Measurements from ENCODE around the gene FBRSL1. TPM values are rescaled to one million over a fixed set of nuclear protein-coding genes. Genes with fewer than 3 reads are reported as not detected.

Gene FBRSL1
- total RNA-seq, 3 donors from 2014 or later: 3.5 to 9.8 (median 7.2) TPM

GRCh38 chr12:132510746-132511477 lies 21.0 kb downstream of the FBRSL1 start:
- no peak for DNase-seq (ENCODE audit: low spot score in 2 of 2)
- H3K9me3 ChIP-seq: no peaks in the 10 kb centered on the region
- intact Hi-C loops (cut with DNase I; ENCODE audit: low total_unique reads): no loop called here
- no peaks in the 10 kb centered on the region for H3K36me3 ChIP-seq
- H3K27ac ChIP-seq: no peak overlapping the region
- no peak overlapping the region for H3K4me3 ChIP-seq
- peaks cover 0 to 13% of the 10 kb centered on the region in 2 donors for H3K4me1 ChIP-seq
- TF ChIP-seq CTCF (IDR thresholded peaks at IDR 0.05) (no peak), POLR2A (IDR thresholded peaks at IDR 0.05) (no peak), POLR2AphosphoS5 (IDR thresholded peaks at IDR 0.05) (no peak)
- no peaks in the 10 kb centered on the region for H3K27me3 ChIP-seq

GRCh38 chr12:132511516-132512196 lies 21.7 kb downstream of the FBRSL1 start:
- Histone ChIP-seq H3K4me1 (peaks cover 0 to 5% of the 10 kb centered on the region in 2 donors), H3K27ac (no peak overlapping the region), H3K27me3 (no peaks in the 10 kb centered on the region), H3K4me3 (no peak overlapping the region), H3K36me3 (no peaks in the 10 kb centered on the region), H3K9me3 (no peaks in the 10 kb centered on the region)
- DNase-seq (ENCODE audit: low spot score in 2 of 2): no peak
- TF ChIP-seq POLR2A (IDR thresholded peaks at IDR 0.05): no peak
- TF ChIP-seq POLR2AphosphoS5 (IDR thresholded peaks at IDR 0.05): no peak
- no peak for TF ChIP-seq CTCF (IDR thresholded peaks at IDR 0.05)
- intact Hi-C loops (cut with DNase I; ENCODE audit: low total_unique reads): no loop called here

GRCh38 chr12:132512197-132513069 lies 22.5 kb downstream of the FBRSL1 start:
- Histone ChIP-seq H3K9me3 (no peaks in the 10 kb centered on the region), H3K4me3 (no peak overlapping the region), H3K27me3 (no peaks in the 10 kb centered on the region), H3K27ac (peak overlapping the region in 1 of 2 donors; percentile 26), H3K36me3 (no peaks in the 10 kb centered on the region), H3K4me1 (no peaks in the 10 kb centered on the region)
- TF ChIP-seq POLR2AphosphoS5 (IDR thresholded peaks at IDR 0.05) (no peak), POLR2A (IDR thresholded peaks at IDR 0.05) (no peak), CTCF (IDR thresholded peaks at IDR 0.05) (no peak)
- no peak for DNase-seq (ENCODE audit: low spot score in 2 of 2)
- intact Hi-C loops (cut with DNase I; ENCODE audit: low total_unique reads): no loop called here

- DNase-seq (ENCODE audit: low spot score in 2 of 2): no peak
- no peaks in the 10 kb centered on the region for H3K9me3 ChIP-seq
- TF ChIP-seq POLR2AphosphoS5 (IDR thresholded peaks at IDR 0.05) (no peak), POLR2A (IDR thresholded peaks at IDR 0.05) (no peak), CTCF (IDR thresholded peaks at IDR 0.05) (no peak)
- intact Hi-C loops (cut with DNase I; ENCODE audit: low total_unique reads): no loop called here
- H3K36me3 ChIP-seq: no peaks in the 10 kb centered on the region
- no peaks in the 10 kb centered on the region for H3K27me3 ChIP-seq
- H3K4me3 ChIP-seq: no peak overlapping the region
- peak overlapping the region in 1 of 2 donors; percentile 26 for H3K27ac ChIP-seq
- no peaks in the 10 kb centered on the region for H3K4me1 ChIP-seq
These were observed 23.1 kb downstream of the FBRSL1 start for GRCh38 chr12:132513070-132513398.

Data from breast epithelium (tissue), 4 donors.